HUES6 (cell line): Measurements from ENCODE around the gene CHST2.

Source experiments
- H3K27ac ChIP-seq: 2 replicates; pipeline ENCODE4 v1.7.0; 2013; ENCODE audit warnings: low read depth, mild to moderate bottlenecking, low read length, inconsistent platforms
- H3K27me3 ChIP-seq: 2 replicates; pipeline ENCODE4 v1.6.1; 2013; ENCODE audit warnings: low read length; ENCODE audit not compliant: control insufficient read depth, insufficient read depth
- H3K36me3 ChIP-seq: 2 replicates; pipeline ENCODE4 v1.6.1; 2013; ENCODE audit warnings: low read length; ENCODE audit not compliant: control insufficient read depth, insufficient read depth
- H3K4me1 ChIP-seq: 2 replicates; pipeline ENCODE4 v1.6.1; 2013; ENCODE audit warnings: low read length; ENCODE audit not compliant: control insufficient read depth, insufficient read depth
- H3K4me3 ChIP-seq: 2 replicates; pipeline ENCODE4 v1.5.1; 2013; ENCODE audit warnings: low read depth, low read length
- H3K9ac ChIP-seq: one replicate; pipeline ENCODE4 v1.6.1; 2013; ENCODE audit warnings: mild to moderate bottlenecking, low read length
- H3K9me3 ChIP-seq: 2 replicates; pipeline ENCODE4 v1.6.1; 2013; ENCODE audit warnings: low read depth, low read length; ENCODE audit not compliant: control insufficient read depth, insufficient read depth

Gene CHST2

DNA sequence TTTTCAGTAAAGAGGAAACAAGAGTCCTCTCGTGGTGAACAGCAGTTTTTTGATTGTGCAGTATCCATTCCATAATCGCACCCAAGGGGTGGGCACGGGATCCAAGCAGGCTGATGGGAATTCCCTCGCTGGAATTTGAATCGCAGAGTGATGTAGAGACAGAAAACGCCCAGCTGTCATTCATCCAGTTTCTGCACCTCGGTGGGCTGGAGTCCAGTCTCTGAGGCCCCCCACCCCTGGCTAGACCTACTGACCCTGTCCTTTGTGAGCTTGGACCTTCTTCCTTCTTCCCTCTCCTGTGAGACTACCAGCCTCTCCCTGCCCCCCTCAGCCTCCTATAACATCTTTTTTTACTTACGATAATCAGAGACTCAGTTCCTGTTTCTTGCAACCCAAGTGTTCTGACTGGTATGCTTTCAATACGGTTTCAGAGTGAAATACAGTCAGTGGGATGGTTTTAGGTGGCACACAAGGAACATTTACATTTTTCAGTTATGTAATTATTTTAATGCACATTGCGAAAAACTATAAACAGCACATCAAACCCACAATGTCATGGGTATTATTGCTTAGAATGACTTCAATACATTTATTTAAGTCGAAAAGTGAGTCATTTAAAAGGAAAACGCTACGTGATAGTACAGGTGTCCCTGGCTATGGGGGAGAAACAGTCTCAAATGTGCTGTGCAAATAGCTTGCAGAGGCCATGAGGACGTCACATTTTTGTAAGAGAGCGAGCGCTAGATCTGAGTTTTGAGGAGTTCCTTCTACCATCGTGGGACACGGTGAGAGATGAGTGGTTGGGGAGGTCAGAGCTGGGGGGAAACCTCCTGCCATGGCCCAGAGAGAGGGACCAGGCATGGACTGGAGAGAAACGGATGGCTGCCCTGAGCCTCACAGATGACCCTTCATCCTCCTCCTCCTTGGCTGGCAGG, 37.5 kb upstream of the CHST2 start:
- Histone ChIP-seq H3K27ac (no peak overlapping the region), H3K9me3 (peaks cover 17% of the 10 kb centered on the region), H3K4me3 (no peak overlapping the region), H3K9ac (no peak overlapping the region), H3K27me3 (no peaks in the 10 kb centered on the region), H3K4me1 (0 out of 2 replicates have a peak, but pooled peaks cover 4% of the 10 kb centered on the region), H3K36me3 (no peaks in the 10 kb centered on the region)

DNA sequence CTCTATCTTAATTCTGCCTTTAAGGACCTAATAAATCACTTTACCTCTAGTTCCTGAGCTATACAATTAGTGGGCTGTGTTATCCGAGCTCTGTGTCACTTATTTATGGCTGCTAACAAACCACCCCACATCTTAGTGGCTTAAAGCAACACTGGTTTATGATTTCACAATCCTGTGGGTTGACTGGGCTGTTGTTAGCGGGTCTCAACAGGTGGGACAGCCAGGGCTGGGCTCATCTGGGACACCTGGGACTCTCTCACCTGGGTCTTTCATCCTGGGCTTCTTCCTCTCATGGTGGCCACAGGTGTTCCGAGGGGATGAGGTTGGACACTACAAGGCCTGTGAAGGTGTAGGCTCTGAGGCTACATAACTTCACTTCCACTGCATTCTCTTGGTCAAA, 35.8 kb upstream of the CHST2 start:
- no peak overlapping the region for H3K9ac ChIP-seq
- no peak overlapping the region for H3K27ac ChIP-seq
- no peaks in the 10 kb centered on the region for H3K36me3 ChIP-seq
- H3K4me3 ChIP-seq = no peak overlapping the region
- no peaks in the 10 kb centered on the region for H3K27me3 ChIP-seq
- H3K4me1 ChIP-seq = 0 out of 2 replicates have a peak, but pooled peaks cover 4% of the 10 kb centered on the region
- H3K9me3 ChIP-seq = peaks cover 23% of the 10 kb centered on the region

DNA sequence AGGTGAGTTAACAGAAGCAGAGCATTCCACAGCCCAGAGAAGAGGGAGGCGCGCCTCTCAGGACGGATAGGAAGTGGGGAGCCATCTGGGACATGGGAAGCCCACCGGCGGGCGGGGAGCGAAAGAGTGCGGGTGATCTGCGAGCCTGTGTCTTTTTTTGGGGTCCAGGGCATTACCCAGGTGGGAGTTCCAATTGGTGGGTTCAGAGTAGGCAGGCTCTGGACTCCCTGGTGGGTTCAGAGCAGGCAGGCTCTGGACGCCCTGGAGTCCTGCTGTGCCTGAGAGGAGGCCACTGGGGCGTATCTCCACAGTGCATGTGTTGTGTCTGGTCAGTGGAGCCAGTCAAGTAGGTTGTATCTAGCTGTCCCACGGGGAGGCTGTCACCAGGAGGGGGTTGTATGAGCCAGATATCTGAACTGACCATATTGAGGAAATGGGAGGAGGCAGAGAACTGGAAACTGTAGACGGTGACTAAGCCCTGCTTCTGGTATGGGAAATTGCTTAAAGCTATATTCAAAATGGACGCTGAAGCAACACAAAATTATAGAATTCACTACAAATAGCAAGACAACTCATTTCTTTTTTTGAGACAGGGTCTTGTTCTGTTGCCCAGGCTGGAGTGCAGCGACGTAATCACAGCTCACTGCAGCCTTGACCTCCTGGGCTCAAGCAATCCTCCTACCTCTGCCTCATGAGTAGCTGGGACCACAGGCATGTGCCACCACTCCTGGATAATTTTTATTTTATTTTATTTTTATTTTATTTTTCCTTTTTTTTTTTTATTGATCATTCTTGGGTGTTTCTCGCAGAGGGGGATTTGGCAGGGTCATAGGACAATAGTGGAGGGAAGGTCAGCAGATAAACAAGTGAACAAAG, 34.5 kb upstream of the CHST2 start:
- Histone ChIP-seq H3K27me3 (no peaks in the 10 kb centered on the region), H3K4me3 (no peak overlapping the region), H3K27ac (no peak overlapping the region), H3K36me3 (no peaks in the 10 kb centered on the region), H3K9ac (no peak overlapping the region), H3K9me3 (peaks cover 23% of the 10 kb centered on the region), H3K4me1 (no peaks in the 10 kb centered on the region)

DNA sequence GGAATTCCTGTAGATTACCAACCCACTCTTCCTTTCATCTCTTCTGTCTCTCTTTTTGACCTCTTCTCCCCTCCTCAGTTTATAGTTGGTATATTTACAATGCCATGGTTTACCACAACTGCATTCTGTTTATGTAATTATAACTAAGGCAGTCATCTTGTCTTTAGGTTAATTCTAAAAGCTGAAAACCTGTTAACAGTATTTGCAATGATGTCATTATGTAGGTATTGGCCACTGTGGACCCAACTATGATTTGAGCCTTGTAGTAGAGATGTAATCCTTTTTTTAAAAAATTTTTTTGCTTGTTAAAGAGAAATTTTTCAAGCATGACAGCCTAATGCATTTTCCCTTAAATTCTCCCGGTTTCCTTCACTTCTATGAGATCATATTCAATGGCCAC, 30.7 kb upstream of the CHST2 start:
- Histone ChIP-seq H3K36me3 (no peaks in the 10 kb centered on the region), H3K27me3 (no peaks in the 10 kb centered on the region), H3K4me3 (no peak overlapping the region), H3K9me3 (peaks cover 20% of the 10 kb centered on the region), H3K4me1 (no peaks in the 10 kb centered on the region), H3K9ac (no peak overlapping the region), H3K27ac (no peak overlapping the region)

DNA sequence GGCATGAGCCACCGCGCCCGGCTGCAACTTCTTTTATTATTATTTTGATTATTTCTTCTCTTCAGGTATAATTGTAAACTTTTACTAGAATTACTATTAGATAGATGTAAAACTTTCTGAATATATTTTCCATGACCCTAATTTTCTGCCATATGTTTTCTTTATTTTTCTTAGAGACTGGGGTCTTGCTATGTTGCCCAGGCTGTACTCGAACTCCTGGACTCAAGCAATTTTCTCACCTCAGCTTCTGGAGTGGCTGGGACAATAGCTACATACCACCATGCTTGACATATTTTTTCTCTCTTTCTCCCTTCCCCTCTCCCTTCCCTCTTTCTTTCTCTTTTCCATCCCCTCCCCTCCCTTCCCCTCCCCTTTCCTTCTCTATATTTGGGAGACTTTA, 29.6 kb upstream of the CHST2 start:
- H3K36me3 ChIP-seq = no peaks in the 10 kb centered on the region
- H3K9ac ChIP-seq = no peak overlapping the region
- H3K4me3 ChIP-seq = no peak overlapping the region
- no peaks in the 10 kb centered on the region for H3K4me1 ChIP-seq
- no peak overlapping the region for H3K27ac ChIP-seq
- H3K27me3 ChIP-seq = no peaks in the 10 kb centered on the region
- peaks cover 9% of the 10 kb centered on the region for H3K9me3 ChIP-seq

DNA sequence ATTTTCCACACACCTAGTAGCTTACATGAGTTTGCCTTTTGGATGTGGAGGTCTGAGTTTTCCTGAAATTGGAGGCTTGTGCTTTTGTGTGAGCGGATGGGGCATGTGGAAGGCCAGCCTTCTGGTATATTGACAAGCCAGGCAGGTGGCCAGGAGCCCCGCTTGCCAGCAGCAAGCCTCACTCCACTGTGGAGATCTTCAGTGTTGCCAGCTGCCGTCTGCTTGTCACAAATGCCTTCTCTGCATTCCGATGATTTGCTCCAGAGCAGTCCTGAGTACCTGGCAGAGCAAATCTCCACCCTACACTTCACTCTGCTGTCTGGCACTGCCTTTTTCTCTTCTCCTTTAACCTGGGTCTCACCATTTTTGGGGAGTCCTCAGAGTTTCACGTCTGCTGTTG, 29.1 kb upstream of the CHST2 start:
- Histone ChIP-seq H3K36me3 (no peaks in the 10 kb centered on the region), H3K9ac (no peak overlapping the region), H3K9me3 (peaks cover 8% of the 10 kb centered on the region), H3K27ac (no peak overlapping the region), H3K27me3 (no peaks in the 10 kb centered on the region), H3K4me3 (no peak overlapping the region), H3K4me1 (no peaks in the 10 kb centered on the region)

DNA sequence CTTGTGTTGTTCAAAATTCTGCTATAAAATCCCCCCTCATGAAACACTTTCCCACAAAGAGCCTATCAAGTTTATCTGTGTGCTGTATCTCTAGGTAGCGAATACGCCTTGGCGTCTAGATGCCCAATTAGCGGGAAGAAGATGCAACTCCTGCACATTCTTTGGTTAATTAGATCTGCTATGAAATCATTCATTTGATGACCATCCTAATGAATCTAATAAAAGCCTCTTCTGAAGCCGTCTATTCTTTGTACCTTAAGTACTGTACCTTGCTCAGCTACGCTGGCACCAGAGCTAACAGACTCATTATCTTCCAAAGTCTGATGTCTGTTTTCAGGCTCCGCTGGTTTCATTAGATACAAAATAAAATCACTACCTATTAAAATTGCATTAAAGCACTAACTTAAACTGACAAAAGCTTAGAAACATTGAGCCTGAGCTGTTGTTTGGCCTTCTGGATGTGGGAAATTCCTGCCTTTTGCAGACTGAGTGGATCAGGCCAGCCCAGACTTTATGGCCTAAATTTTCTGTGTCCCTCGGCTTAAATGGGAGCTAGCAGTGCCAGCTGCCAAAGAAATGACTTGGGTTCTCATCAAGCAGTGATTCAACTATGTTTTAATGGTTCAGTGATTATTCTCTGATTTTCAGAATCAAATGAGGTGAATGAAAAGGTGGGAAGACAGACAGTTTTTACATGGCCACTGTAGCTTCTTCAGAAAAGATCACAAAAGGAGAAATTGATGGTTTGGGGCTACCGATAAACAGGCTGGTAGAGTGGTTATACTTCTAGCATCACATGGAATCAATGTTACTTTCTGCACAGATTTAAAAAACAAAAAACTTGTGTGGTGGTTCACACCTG, 28.4 kb upstream of the CHST2 start:
- Histone ChIP-seq H3K27me3 (no peaks in the 10 kb centered on the region), H3K4me1 (no peaks in the 10 kb centered on the region), H3K9me3 (peaks cover 16% of the 10 kb centered on the region), H3K9ac (no peak overlapping the region), H3K4me3 (no peak overlapping the region), H3K27ac (no peak overlapping the region), H3K36me3 (no peaks in the 10 kb centered on the region)

DNA sequence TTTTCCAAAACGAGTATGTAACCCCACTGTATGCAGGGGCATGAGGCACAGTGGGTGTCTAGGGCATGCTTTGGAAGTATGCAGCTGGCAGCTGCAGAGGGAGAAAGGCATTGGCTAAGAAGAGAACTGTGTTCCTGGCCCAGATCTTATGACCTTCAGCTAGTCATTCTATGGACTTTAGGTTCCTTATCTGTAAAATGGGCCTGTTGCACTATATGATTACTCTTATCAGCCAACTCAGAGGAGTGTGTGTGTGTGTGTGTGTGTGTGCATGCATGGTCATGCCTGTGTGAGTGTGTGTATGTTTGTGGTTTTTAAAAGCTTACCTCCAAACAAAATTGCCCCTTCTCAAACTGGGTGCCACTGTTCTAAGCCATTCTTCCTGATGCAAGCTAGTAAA, 27.4 kb upstream of the CHST2 start:
- peaks cover 22% of the 10 kb centered on the region for H3K9me3 ChIP-seq
- H3K27ac ChIP-seq = no peak overlapping the region
- H3K4me3 ChIP-seq = no peak overlapping the region
- no peaks in the 10 kb centered on the region for H3K36me3 ChIP-seq
- H3K4me1 ChIP-seq = no peaks in the 10 kb centered on the region
- no peaks in the 10 kb centered on the region for H3K27me3 ChIP-seq
- no peak overlapping the region for H3K9ac ChIP-seq

DNA sequence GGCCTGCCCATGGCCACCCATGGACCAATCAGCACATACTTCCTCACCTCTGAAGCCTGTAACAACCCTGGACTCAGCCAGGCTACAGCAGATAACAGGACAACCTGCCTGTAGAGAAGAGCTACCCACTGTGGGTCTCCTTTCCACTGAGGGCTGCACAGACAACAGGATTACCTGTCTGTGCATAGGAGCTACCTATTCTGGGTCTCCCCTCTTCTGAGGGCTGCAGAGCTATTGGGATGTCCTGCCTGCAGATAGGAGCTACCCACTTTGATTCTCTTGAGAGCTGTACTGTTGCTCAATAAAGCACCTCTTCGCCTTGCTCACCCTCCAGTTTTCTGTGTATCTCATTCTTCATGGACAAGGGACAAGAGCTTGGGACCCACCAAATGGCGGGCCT, 23.8 kb upstream of the CHST2 start:
- Histone ChIP-seq H3K9me3 (peaks cover 19% of the 10 kb centered on the region), H3K4me1 (no peaks in the 10 kb centered on the region), H3K9ac (no peak overlapping the region), H3K27ac (no peak overlapping the region), H3K4me3 (no peak overlapping the region), H3K36me3 (no peaks in the 10 kb centered on the region), H3K27me3 (no peaks in the 10 kb centered on the region)

DNA sequence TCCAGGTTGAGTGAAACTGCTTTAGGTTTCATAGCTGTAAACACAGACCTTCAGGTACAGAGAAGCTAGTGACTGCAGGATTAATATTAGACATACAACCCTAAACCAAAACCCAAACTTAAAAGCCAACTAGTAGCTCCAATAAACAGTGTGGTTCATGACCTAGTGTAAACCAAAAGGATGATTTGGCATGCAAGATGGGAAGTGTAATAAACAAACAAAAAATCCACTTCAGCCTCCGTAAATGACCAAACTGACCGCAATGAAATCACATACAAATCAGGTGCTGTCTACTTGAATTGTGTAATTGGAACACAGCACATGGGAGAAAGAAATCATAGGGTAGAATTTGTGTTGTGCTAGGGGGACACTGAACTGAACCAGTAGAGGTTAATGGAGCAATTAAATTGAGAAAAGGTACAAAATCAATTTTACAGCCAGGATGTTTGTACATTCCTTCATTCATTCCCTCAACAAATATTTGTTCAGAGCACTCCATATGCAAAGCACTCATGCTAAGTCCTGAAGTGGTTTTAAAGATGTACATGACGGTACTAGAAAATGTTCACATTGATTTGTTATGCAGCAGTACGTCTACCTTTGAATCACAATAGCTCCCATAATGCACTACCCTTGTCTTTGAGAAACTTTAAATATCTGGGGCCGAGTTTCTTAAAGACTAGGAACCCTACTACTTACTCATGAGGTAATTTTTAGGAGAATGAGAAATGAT, 21.4 kb upstream of the CHST2 start:
- Histone ChIP-seq H3K4me3 (no peak overlapping the region), H3K9ac (no peak overlapping the region), H3K9me3 (peaks cover 22% of the 10 kb centered on the region), H3K27me3 (no peaks in the 10 kb centered on the region), H3K27ac (no peak overlapping the region), H3K36me3 (no peaks in the 10 kb centered on the region), H3K4me1 (no peaks in the 10 kb centered on the region)
